CD4-positive, alpha-beta T cell treated with Interleukin-6 at 100 ng/mL for 8 hours (primary cell): ENCODE data around the gene ERC2.

ENCODE experiments used
- DNase-seq: peaks from one replicate; pipeline ENCODE4 v3.0.0-alpha.2; 2020; ENCODE audit warnings: mixed read lengths, low spot score

The ERC2 gene

DNA sequence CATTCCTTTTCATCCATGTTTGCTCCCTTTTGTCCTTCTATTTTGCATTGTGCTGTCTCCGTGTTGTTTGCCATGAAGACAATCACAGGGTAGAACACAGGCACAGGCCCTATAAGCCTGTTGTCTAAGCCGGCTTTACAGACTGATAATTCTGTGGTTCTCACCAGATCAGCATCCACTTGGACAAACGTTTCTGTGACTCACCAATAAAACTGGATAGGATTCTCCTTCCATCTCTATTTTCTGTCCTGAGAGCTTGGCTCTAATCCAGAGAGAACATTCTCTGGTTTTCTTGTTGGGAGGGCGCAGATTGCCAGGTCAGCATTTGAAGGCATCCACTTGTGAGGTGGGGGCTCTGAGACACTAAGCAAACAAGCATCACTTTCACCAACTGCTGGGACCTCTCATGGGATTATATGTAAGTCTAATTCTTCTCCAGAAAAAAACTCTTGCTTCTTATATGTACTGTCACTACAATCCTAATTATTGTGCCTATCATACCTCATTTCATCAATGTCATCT is 101.6 kb downstream of the ERC2 start:
- DNase-seq = no peak

DNA sequence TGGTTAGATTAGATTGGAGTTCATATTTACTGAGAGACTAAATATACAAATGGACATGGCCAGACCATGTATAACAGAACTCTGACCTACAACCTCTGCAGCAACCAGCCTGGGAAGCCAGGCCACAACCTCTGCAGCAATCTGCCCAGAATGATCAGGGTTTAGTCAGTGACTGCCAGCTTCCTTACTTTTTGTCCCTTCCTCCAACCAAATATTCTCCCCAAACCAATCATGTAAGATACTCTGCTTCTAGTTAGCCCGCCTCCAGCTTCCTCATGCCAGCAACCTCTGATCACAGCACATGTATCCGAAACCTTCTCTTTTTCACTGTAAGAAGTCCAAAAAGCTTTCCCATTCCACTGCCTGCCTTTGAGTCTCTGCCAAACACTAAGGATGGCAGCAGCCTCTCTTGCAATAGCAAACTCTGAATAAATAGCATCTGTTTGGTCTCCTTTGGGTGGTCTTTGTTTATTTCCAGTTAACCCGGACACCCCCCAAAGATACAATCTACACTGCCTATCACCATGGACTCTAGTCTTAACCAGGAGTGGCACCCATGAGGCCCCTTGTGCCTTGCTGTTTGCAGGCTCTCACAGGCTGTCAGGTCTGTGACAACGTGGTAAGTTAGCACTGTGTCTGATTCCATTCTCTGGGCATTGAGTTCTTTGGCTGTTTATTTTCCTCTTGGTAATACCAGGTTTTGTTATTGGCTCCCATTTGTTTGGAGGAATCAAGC is 102.2 kb downstream of the ERC2 start:
- DNase-seq = no peak

DNA sequence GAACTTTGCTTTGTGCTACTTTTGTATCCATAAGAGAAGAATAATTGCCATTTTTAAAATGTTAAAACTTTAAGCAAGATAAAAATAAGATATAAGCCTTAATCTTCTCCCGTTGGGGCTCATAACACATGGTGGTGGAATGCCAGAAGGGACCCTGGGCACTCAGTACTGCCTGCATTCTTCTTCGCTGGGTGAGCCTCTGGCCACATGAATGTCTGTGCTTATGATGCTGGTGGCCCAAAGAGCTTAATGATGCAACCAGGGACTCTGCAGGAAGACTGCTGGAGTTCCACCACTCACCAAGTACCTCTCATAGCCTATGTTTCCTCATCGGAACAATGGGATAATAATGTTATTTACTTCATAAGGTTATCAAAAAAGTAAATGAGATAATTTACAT is 103.6 kb downstream of the ERC2 start:
- DNase-seq = no peak

DNA sequence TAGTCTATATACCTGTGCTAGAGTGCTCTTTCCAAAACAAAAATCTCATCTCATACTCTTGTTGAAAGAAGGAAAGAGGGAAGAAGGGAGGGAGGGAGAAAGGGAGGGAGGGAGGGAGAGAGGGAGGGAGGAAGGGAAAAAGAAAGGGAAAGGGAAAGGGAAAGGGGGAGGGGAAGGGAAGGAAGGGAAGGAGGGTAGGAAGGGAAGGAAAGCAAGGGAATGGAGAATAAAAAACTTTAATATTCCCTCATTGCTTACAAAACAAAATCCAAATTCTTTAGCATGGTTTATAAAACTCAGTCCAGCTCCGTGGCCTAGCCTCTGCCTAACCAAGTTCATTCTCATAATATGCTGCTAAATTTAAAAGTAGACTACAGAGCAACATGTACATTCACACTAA is 104.5 kb downstream of the ERC2 start:
- no peak for DNase-seq

DNA sequence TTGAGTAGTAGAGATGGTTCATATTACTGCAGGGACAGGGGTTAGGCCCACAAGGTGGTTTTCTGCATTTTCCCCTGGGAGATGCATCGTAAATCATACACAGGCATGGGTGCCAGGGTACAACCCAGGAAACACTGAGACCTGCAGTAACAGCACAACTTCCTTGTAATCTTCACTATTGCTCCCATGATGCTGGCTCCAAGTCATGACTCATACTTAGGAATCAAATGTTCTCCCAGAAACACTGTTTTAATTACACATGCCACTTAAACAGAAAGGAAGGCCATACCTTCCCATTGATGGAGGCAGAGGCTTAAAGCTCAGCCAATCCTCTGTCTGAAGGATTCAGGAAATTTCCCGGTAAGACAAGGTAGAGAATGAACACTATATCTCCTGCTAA is 106.5 kb downstream of the ERC2 start:
- no peak for DNase-seq

DNA sequence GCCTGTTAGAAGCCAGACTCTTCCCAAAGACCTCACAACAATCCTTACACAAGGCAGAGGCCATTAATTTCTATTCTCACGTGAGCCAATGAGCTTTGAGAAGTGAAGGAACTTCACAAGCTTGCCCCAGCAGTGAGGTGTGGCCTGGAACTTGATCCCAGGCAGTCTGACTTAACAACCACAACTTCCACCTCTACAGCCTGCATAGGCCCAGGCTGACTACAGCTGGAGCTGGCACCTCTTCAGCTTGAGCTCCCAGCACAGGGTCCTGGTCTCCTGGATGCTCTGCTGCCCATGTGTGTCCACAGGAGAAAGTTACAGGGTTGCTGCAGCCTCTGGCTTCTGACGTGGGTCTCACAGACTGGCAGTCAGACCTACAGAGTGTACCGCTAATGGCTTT is 111.0 kb downstream of the ERC2 start:
- DNase-seq = no peak

DNA sequence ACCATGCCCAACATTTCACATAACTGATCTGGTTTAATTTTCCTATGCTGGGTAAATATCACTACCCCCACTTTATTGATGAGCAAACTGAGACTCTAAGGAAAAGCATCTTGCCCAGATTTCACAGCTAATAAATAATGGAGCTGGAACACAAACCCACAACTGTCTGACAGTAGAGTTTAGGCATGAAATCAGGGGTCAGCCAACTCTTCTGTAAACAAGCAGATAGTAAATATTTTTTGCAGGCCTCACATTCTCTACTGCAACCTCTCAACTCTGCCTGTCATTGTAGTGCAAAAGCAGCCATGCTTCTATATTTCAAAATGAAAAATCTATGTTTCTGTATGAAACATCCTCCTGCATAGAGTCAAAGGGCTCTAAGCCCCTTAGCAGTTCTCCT is 111.5 kb downstream of the ERC2 start:
- no peak for DNase-seq

DNA sequence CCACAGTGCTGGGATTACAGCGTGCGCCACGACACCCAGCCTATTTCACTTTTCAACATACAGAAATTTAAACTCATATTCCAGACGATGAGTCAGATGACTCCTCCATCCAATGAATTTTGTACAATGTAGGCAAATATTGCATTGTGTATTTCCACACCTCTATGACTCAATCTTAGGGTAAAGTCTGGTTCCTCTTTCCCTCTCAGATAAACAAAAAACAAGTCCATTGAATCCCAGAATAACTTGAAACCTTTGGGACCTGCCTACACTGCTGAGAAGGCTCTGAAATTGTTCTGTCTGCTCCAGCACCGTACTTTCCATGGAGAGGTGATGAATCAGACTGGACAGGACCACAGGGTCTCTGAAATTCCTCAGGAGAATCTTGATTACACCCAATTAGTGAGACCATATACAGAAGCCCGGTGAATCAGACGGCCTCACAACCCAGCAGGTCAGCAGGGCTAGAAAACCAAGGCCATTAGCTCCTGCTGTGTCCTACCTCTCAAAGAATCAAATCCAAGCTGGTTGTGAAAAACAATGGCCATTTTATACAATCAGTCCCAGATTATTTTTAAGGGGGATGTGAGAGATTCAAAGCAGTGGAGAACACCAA is 112.6 kb downstream of the ERC2 start:
- no peak for DNase-seq

DNA sequence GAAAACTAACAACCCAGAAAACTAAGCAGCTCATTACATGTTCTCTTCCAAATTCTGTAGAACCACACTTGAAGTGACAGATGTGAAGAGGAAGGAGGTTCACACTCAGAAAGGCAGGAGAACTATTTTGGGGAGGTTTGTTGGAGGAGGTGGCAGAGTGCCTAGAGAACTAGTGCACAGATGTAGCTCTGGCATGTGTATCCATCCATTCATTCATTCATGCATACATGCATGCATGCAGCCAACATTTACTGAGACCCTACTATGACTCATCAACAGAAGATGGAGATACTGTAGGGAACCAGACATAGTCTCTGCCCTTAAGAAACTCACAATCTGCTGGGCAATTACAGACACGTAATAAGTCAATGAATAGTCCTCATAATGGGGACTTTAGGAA is 116.7 kb downstream of the ERC2 start:
- DNase-seq = no peak

DNA sequence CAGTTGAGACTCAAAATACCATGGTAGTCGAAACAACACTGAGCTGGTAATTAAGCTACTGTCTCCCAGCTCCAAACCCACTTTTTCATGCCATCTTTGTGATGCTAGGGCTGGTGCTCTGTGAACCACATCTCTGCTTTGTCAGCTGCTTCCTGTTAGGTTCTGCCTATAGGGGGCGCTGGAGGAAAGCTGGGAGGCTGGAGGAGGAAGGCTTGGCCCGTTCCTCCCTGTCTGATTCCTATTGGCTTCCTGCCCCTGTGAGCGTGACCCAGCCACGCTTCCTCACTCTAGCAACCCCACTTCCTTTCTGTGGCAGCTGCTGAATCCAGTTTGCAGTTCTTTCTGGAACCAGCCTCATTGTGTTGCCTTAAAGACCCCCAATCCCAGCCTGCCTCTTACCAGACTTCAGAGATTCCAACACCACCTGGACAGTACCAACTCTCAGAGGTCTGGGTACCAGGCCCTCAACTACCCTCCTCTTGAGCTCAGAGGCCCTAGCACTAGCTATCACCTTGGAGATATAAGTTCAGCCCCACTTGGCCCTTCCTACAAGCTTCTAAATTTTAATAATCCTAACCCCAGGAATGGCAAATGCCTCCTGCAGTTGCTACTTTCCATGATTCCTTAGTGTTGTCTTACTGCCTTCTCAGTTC is 120.9 kb downstream of the ERC2 start:
- DNase-seq = no peak

DNA sequence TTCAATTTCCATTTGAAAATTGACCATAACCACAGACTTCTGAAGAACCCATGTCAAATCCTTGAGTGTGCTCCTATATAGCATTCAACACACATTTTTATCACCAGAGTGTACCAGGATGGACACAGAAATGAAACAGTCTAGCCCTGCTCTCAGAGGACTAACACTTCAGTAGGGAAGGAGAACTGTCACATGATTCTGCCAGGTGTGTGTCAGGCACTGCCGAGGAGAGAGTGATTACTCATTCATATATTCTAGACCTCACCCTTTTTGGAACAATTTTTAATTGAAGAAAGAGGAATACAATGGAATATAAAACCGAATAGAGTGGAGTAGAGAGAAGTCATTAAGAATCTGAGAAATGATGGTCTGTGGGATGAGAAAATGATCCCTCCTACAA is 125.8 kb downstream of the ERC2 start:
- DNase-seq = no peak

DNA sequence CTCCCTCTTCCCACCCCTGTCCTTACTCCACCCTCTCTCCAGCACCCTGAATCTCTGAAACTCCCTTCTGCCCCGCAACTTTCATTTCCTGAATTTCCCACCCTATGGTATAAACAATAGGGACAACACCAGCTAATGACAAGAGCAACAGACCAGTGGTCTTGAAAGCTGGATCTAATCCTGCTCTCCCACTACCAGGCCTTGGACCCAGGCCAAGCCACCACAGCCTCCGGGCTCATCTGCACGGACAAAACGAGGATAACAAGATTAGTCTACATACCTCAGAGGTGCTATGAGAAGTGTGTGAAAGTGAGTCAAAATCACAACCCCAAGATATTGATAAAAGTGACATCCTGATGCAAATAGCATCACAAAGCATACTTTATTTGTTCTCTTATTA is 128.6 kb downstream of the ERC2 start:
- no peak for DNase-seq

DNA sequence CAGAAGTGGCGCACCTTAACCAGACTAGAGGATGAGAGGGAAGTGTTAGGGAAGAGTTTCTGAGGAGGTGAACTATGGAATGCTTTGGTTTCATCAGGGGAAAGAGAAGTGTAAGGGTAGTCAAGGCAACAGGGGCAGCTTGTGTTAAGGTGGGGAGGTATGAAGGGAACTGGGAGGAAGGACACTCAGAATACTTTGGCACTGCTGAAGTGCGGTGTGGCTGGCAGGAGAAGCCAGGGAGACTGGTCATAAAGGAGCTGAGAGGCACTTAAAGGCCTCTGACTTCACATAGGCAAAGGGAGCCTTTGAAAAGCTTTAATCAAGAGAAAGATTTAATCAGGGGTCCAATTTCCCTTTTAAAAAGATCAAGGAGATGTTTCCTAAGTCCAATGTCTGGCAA is 129.0 kb downstream of the ERC2 start:
- no peak for DNase-seq

DNA sequence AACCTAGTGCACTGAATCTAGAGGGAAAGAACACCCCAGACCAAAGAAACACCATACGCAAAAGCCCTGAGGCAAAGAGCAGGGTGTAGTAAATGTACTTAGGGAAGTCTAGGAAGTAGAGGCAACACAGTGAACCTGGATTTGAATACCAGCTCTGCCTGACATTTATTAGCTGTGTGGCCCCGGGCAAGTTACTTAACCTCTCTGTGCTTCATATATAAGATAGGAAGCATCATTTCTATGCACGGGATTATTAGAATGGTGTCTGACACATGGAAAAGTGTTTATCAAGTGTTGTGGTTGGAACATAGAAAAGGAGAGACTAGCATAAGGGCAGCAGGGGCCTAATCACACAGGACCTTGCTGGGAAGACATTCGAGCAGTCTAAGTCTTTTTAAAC is 132.2 kb downstream of the ERC2 start:
- no peak for DNase-seq

DNA sequence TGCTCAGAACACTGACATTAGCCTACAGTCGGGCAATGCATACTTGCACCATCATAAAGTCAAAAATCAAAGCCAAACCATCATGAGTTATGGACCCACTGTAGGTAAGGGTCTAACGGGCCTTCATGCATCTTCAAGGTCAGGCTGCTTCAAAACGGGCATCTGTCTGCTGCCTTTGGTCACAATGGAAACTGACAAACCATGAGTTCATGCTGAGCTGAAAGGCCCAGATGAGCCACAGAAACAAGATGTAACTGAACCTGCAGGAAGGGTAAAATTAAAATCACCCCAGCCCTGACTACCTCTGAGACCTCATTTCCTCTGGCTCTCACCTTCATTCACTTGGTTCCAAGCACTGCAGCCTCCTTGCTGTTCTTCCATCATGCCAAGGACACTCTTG is 143.8 kb downstream of the ERC2 start:
- DNase-seq = no peak

DNA sequence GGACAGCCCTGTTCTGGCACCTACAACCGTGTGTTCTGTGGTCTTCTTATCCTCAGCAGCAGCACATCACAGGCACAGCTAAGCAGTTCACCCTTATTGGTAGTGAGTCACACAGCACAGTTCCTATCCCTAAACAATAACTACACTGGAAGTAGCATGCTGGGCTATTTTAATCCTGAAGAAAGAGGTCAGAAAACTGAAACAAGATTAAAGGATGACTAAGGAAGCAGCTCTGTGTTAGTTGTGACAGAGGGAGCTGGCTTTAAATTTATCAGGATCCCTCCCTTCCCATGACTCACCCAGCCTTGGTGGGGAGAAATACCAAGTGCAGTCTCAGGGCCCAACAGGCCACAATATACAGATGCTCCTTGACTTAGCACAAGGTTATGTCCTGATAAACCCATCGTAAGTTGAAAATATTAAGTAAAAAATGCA is 144.3 kb downstream of the ERC2 start:
- no peak for DNase-seq

DNA sequence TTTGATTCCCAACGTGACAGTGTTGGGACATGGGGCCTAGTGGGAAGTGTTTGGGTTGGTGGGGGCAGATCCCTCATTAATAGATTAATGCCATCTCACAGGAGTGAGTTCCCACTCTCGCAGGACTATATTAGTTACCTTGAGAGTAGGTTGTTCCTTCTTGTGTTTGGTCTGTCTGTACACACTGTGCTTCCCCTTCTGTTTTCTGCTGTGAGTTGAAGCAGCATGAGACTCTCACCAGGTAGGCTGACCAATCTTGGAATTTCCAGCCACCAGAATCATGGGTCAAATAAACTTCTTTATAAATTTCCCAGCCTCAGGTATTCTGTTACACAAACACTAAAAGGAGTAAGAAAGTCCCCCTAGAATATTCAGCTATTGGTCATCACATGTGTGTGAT is 145.4 kb downstream of the ERC2 start:
- DNase-seq = no peak

DNA sequence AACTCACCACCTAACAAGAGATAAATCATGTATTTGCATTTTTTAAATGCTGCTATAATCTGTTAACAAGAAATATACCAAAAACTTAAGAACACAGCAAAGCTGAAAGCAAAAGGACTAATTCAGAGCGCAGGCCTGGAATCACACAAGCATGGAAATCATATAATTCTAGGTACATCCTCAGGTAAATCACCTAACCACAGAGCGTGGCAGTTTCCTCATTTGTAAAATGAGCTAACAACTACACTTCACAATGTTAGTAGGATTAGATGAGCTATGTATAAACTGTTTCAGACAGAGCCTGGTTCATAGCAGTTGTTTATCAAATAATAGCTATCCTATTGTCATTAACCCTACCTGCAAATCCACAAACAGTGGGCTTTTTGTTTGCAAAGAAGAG is 146.4 kb downstream of the ERC2 start:
- DNase-seq = no peak

DNA sequence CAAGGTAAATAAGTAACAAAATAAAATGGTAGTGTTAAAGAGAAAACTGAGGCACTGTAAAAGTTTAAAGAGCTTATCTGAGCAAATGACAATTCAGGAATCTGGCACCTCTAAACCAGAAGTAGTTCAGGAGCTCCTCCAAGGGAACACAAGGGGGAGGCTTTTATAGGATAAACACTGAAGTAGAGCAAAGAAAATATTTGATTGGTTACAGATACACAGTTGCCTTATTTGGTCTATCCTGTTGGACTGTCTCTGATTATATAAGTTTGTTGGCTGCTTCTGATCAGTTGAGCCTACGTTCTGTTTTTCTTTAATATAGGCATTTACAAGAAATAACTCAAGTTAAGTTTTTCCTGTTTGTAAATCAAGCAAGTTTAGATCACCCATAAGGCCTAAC is 146.9 kb downstream of the ERC2 start:
- DNase-seq = no peak

DNA sequence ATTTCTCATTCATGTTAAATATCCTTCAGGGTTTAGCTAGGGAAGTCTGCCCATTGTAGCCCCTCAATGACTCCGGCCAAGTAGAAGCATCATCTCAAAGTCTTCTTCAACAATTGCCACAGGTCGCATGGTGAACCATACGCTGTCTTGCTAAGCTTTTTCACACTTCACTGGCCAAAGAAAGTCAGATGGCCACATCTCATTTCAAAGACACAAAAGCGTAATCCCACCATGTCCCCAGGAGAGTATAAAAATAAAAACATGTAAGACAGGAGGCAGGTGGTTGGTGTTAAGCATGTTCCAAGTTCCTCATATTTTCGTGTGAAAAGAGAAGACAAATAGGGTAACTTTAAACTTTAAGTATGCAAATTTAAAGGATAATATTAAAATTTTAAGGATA is 147.4 kb downstream of the ERC2 start:
- no peak for DNase-seq

DNA sequence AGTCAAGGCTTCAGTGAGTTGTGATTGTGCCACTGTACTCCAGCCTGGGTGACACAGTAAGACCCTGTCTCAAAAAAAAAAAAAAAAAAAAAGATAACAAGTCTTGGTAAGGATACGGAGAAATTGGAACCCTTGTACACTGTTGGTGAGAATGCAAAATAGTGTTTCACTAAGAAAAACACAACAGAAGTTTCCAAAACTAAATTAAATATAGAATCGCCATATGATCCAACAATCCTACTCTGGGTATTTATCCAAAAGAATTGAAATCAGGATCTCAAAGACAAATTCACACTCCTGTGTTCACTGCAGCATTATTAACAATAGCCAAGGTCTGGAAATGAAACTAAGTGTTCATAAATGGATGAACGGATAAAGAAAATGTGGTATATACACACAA is 149.4 kb downstream of the ERC2 start:
- no peak for DNase-seq

DNA sequence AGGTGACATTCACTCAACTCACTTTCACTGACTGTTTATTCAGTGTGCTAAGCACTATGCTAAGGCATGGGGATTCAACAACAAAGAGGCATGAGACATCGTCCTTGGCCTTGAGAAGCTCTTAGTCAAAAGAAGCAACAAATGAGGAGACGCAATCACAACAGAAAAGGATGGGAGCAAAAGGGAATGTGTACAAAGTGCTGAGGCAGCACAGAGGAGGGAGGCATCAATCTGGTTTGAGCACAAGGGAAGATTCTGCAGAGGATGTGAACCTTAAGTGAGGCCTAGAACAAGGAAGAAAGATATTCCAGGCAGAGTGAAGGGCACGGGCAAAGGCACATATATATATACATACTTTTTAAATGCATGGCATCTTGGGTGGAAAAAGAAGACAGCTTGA is 151.3 kb downstream of the ERC2 start:
- DNase-seq = no peak

DNA sequence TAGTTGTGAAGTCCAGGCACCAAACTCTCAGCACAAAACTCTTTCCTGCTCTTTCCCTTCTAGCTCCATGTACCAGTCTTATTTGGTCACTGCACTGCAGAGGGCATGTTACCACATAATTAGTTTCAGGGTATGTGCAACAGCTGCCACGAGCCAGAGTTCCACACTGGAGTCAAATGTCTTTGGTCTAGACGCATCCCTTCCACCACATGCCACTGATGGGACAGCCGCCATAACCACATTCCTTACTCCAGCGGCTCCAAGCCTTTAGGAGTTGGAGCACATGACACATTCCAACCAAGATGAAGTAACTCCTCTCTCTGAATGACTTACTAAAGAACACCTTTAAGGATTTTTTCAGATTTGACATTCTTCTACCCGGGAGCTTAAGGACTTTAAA is 153.4 kb downstream of the ERC2 start:
- DNase-seq = no peak
